LNCAP (cell line): ENCODE measurements around the gene IFT43.

Source experiments
- TF ChIP-seq, protein P1 (sequence below): fragments of 450-650 bp; IDR thresholded peaks from 2 replicates; pipeline ENCODE4 v1.5.1; 2017; ENCODE audit warnings: mild to moderate bottlenecking

The IFT43 gene

DNA sequence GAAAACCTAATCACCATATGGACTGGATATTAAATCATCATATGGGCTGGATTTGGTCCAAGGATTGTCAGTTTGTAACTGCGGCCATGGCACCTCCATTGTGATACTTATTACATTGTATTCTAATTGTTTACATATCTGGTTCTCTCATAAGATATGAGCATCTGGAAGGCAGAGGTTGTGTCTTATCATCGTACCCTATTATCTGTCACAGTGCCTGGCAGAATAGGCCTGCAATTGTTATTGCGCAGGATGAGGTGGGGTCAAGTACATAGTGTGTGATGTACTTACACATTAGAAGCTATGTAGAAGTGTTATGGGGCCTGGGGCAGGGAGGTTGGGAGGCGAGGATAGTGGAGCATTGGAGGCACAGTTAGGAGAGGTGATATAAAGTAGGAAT lies 4.7 kb downstream of the IFT43 start:
- TF ChIP-seq, protein P1, sequence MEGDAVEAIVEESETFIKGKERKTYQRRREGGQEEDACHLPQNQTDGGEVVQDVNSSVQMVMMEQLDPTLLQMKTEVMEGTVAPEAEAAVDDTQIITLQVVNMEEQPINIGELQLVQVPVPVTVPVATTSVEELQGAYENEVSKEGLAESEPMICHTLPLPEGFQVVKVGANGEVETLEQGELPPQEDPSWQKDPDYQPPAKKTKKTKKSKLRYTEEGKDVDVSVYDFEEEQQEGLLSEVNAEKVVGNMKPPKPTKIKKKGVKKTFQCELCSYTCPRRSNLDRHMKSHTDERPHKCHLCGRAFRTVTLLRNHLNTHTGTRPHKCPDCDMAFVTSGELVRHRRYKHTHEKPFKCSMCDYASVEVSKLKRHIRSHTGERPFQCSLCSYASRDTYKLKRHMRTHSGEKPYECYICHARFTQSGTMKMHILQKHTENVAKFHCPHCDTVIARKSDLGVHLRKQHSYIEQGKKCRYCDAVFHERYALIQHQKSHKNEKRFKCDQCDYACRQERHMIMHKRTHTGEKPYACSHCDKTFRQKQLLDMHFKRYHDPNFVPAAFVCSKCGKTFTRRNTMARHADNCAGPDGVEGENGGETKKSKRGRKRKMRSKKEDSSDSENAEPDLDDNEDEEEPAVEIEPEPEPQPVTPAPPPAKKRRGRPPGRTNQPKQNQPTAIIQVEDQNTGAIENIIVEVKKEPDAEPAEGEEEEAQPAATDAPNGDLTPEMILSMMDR, result no peak

DNA sequence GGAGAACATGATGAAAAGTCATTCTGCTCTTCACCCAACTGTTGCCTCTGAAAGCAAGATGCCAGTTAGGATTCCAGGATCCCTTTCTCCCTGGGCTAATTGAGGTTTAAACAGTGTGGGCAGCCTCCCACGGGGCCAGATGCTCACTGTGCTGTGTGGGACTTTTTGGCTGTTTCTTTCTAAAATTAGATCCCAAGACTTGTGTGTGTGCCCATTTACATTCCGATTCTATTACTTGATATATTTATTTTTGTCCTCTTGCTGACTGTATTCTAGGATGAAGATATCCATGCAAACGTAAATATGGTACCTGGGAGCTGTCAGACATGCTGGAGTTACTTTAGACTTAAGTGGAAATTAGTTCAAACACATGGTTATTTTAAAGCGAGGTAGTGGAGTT lies 6.2 kb downstream of the IFT43 start:
- TF ChIP-seq, protein P1, result no peak

DNA sequence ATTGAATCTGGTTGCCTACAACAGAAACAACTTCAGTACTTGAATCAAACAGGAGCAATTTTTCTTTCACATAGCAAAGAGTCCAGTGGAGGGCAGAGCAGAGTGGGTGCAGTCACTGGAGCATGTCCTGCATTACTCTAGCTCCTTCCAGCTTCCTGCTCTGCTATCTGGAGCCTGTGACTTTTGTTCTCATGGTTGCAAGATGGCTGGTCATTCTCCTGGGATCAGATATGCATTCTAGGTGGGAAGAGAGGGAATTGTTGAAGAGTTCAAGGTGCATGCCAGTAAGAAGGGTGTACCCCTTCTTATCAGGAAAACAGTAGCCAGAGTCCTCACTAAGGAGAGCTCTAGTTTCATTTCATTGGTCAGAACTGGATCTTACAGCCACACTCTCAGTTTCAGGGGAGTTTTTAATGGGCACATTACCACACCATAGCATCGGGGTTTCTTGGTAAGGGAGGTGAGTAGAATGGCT lies 8.0 kb downstream of the IFT43 start:
- TF ChIP-seq, protein P1, result no peak

DNA sequence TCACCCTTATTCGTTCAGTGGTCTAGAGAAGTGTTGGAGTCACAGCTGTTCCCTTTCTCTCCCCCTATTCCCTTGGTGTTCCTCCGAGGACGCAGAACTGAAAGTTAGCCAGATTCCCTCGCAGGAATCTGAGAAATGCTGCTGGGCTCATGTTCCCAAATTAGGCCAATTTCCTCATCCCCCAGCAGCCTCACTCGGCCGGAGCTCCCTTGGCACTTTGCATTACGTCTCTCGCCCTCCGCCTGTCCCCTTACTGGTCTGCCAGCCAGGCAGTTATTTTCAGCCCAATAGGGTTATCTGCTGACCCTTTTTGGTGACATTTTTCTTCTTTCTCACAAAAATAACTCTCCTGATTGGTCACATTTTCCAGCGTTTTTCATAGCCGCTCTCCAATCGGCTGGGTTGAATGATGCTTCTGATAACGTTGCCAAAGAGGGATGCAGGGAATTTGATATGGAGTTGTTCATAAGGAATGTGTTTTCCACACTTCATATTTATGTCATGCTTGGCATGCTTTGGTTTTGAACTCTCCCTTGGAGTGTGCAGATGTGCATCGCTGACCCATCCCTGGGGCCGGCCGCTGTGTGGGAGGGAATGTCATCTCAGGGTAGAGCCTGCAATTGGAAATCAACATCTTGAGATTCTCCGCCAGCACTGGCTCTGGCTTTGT lies 9.9 kb downstream of the IFT43 start:
- TF ChIP-seq, protein P1, result no peak

DNA sequence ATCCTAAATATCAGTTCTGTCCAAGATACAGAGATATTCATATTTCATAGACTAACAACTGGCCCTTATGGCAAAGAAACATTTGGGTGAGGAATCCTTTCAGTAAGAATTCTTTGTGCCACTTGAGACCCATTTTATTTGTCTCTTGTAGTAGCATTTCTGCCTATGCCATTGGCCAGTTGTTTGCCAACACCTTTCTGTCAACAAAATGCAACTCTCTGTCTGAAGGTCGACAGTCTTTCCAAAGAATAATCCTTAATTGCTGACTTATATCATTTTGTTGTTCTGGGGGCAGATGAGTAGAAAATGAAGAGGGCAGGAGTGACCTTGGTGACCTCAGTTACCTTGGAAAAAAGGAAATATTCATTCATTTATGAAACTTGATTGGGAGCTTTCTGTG lies 10.9 kb downstream of the IFT43 start:
- TF ChIP-seq, protein P1, result no peak

DNA sequence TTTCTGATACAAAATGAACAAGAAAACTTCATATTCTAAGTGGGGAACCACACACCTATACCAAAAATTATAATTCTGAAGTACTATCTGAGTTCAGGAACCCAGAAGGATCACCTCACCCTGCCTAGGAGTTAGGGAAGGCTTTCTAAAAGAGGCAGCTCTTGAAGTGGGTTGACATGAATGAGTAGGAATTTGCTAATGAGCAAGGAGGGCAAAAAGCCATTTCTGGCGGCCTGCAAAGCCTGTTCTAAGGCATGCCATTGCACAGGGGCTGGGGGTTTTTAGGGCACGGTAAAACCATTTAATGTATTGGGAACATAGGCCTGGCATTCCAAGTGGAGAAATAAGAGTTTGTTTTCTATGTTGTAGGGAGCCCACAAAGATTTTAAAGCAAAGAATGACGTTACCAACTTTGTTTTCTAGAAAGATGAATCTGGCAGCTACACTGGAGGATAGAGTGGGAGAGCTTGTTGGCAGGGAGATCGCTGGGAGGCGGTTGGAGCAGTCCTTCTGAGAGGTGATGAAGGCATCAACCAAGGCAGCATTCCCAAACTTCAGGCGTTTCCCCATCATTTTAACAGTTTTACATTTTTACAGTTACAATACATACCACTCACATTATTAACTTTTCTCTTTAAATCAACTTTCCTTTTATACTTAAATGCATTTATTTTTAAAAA lies 14.1 kb downstream of the IFT43 start:
- TF ChIP-seq, protein P1, result no peak

DNA sequence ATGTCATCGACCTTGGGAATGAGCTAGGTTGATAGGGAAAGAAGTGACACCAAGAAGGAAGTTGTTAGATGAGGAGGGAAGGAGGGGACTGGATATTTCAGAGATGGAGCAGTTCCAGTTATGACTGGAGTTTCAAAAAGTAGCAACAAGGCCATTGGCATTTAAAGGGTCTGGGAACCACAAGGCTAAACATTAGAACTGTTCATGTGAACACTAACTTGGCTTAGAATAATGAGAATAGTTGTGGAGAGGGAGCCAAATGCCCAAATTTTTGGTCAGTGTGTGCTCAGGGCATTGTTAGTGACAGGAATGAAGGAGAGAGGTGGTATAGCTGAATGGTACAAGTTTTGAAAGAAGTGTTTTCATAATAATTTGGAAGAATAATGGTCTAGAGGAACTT lies 16.8 kb downstream of the IFT43 start:
- TF ChIP-seq, protein P1, result no peak
